Neural progenitor cell (in vitro differentiated cells): Measurements from ENCODE around the gene KCNMA1. TPM values are rescaled to one million over a fixed set of nuclear protein-coding genes. Genes with fewer than 3 reads are reported as not detected.

Source experiments
- DNase-seq: peaks from one replicate; pipeline ENCODE4 v3.0.0-alpha.2; 2016; ENCODE audit warnings: low spot score
- H2AFZ ChIP-seq: fragments of 200-600 bp; sonication (generic); replicated peaks from 2 replicates; pipeline ENCODE4 v1.6.1; 2016; ENCODE audit warnings: antibody characterized with exemption
- H3F3A ChIP-seq: fragments of 200-600 bp; sonication (generic); 2 replicates; pipeline ENCODE4 v1.6.1; 2016; ENCODE audit warnings: antibody characterized with exemption, low read depth
- H3K27ac ChIP-seq: fragments of 200-600 bp; sonication (generic); 2 replicates; pipeline ENCODE4 v1.5.1; 2016; ENCODE audit warnings: mild to moderate bottlenecking
- H3K27me3 ChIP-seq: fragments of 200-600 bp; sonication (generic); 2 replicates; pipeline ENCODE4 v1.6.1; 2016; ENCODE audit warnings: mild to moderate bottlenecking, moderate library complexity
- H3K36me3 ChIP-seq: fragments of 200-600 bp; sonication (generic); 2 replicates; pipeline ENCODE4 v1.5.1; 2016
- H3K4me1 ChIP-seq: fragments of 200-600 bp; sonication (generic); 2 replicates; pipeline ENCODE4 v1.6.1; 2016; ENCODE audit warnings: mixed run types
- H3K4me2 ChIP-seq: fragments of 200-600 bp; sonication (generic); 2 replicates; pipeline ENCODE4 v1.6.1; 2016
- H3K4me3 ChIP-seq: fragments of 200-600 bp; sonication (generic); 2 replicates; pipeline ENCODE4 v1.5.1; 2016
- H3K79me2 ChIP-seq: fragments of 200-600 bp; sonication (generic); 2 replicates; pipeline ENCODE4 v1.6.1; 2016; ENCODE audit warnings: low read depth
- H3K9ac ChIP-seq: fragments of 200-600 bp; sonication (generic); 2 replicates; pipeline ENCODE4 v1.6.1; 2016
- H3K9me3 ChIP-seq: fragments of 200-600 bp; sonication (generic); 2 replicates; pipeline ENCODE4 v1.5.1; 2016; ENCODE audit warnings: low read depth
- H4K20me1 ChIP-seq: fragments of 200-600 bp; sonication (generic); 2 replicates; pipeline ENCODE4 v1.6.1; 2016; ENCODE audit warnings: low read depth
- H3K27ac Mint-ChIP-seq: 3 replicates; pipeline ENCODE4 v1.8.0; 2021; ENCODE audit warnings: mixed read lengths
- H3K27me3 Mint-ChIP-seq: 2 replicates; pipeline ENCODE4 v1.8.0; 2022; ENCODE audit warnings: low read depth, mild to moderate bottlenecking, inconsistent platforms, moderate library complexity, mixed read lengths; ENCODE audit not compliant: insufficient read depth
- H3K36me3 Mint-ChIP-seq: 3 replicates; pipeline ENCODE4 v1.8.0; 2021; ENCODE audit warnings: mixed read lengths
- H3K4me1 Mint-ChIP-seq: 3 replicates; pipeline ENCODE4 v1.8.0; 2021; ENCODE audit warnings: mixed read lengths
- H3K4me3 Mint-ChIP-seq: 3 replicates; pipeline ENCODE4 v1.8.0; 2021; ENCODE audit warnings: mild to moderate bottlenecking, moderate library complexity, mixed read lengths
- H3K9me3 Mint-ChIP-seq: 3 replicates; pipeline ENCODE4 v1.8.0; 2020; ENCODE audit warnings: mixed read lengths
- EZH2 ChIP-seq: fragments of 200-600 bp; sonication (generic); IDR thresholded peaks from 2 replicates; pipeline ENCODE4 v1.6.1; 2017; ENCODE audit warnings: antibody characterized with exemption, mild to moderate bottlenecking, moderate library complexity
- EZH2phosphoT487 ChIP-seq: fragments of 200-600 bp; sonication (generic); IDR thresholded peaks from 2 replicates; pipeline ENCODE4 v1.6.1; 2017; ENCODE audit warnings: antibody characterized with exemption
- total RNA-seq: library from RNA; depleted of rRNA; stranded (reverse); fragments of >200 nt; gene quantifications from 2 replicates; pipeline ENCODE4 v1.2.3, GENCODE V29; 2015; ENCODE audit warnings: low replicate concordance
- TF ChIP-seq, protein P1 (sequence below): fragments of 200-600 bp; sonication (generic); IDR thresholded peaks from 2 replicates; pipeline ENCODE4 v1.5.1; 2017; ENCODE audit warnings: antibody characterized with exemption, mild to moderate bottlenecking

The KCNMA1 gene
- total RNA-seq, 1 donor from 2014 or later, result 2.4 TPM

DNA sequence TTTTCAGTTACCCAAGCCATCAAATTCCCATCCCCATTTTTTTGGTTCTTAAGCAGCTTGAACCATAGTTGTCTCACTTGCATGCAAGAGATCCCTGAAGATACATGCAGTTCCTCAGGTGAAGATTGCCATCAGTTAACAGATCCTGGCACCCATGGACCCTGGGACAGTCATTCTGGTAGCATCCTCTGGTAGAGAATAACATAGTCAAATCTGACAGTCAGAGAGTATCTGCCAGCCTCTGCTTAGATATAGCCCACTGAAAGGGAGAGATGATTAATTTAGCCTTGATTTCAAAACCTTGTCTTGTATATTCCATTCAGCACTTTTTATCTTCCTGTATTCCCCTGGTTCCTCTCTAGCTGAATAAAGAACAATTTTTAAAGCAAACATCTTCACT is 280.4 kb downstream of the KCNMA1 start:
- DNase-seq, result no peak
- Histone ChIP-seq H3K27me3 (no peaks in the 10 kb centered on the region), H3K27ac (no peak overlapping the region), H3K9ac (no peak overlapping the region), H3K4me3 (no peak overlapping the region), H3K4me1 (no peaks in the 10 kb centered on the region), H3K4me2 (no peak overlapping the region), H3K36me3 (no peaks in the 10 kb centered on the region), H4K20me1 (no peaks in the 10 kb centered on the region), H3K9me3 (no peaks in the 10 kb centered on the region), H2AFZ (no peak overlapping the region), H3F3A (no peaks in the 10 kb centered on the region), H3K79me2 (no peaks in the 10 kb centered on the region)
- Mint-ChIP-seq H3K4me1 (no peaks in the 10 kb centered on the region), H3K9me3 (no peaks in the 10 kb centered on the region), H3K4me3 (no peak overlapping the region), H3K27ac (no peak overlapping the region), H3K36me3 (no peaks in the 10 kb centered on the region), H3K27me3 (peaks cover 10% of the 10 kb centered on the region)
- TF ChIP-seq, protein P1, sequence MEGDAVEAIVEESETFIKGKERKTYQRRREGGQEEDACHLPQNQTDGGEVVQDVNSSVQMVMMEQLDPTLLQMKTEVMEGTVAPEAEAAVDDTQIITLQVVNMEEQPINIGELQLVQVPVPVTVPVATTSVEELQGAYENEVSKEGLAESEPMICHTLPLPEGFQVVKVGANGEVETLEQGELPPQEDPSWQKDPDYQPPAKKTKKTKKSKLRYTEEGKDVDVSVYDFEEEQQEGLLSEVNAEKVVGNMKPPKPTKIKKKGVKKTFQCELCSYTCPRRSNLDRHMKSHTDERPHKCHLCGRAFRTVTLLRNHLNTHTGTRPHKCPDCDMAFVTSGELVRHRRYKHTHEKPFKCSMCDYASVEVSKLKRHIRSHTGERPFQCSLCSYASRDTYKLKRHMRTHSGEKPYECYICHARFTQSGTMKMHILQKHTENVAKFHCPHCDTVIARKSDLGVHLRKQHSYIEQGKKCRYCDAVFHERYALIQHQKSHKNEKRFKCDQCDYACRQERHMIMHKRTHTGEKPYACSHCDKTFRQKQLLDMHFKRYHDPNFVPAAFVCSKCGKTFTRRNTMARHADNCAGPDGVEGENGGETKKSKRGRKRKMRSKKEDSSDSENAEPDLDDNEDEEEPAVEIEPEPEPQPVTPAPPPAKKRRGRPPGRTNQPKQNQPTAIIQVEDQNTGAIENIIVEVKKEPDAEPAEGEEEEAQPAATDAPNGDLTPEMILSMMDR, result no peak
- TF ChIP-seq EZH2 (no peak), EZH2phosphoT487 (no peak)

DNA sequence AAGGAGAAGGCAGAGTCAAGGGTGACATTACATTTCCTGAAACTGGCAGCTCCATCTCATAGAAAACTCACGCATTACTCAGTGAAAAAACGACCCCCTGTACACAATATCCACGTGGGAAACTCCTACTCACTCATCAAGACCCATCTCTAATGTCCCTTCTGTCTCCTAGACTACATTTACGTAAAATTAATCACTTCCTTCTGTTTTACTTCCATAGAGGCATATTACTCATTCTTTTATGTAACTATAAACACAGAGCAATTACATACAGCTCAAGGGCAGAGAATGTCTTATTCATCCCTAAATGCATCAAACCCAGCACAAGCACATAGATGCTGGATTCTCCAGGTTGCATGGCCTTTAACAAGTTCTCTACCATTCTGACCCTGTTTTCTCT is 281.8 kb downstream of the KCNMA1 start:
- no peak for DNase-seq
- no peak overlapping the region for H3K4me3 Mint-ChIP-seq
- TF ChIP-seq EZH2phosphoT487 (no peak), EZH2 (no peak)
- TF ChIP-seq, protein P1, result no peak
- no peaks in the 10 kb centered on the region for H3F3A ChIP-seq
- H3K9me3 Mint-ChIP-seq, result no peaks in the 10 kb centered on the region
- H3K4me1 ChIP-seq, result no peaks in the 10 kb centered on the region
- H3K79me2 ChIP-seq, result no peaks in the 10 kb centered on the region
- H3K27me3 ChIP-seq, result no peaks in the 10 kb centered on the region
- peaks cover 10% of the 10 kb centered on the region for H3K4me1 Mint-ChIP-seq
- H3K27ac Mint-ChIP-seq, result no peak overlapping the region
- no peak overlapping the region for H3K9ac ChIP-seq
- no peaks in the 10 kb centered on the region for H4K20me1 ChIP-seq
- no peaks in the 10 kb centered on the region for H3K36me3 Mint-ChIP-seq
- H3K4me3 ChIP-seq, result no peak overlapping the region
- H3K27me3 Mint-ChIP-seq, result peaks cover 8% of the 10 kb centered on the region
- H2AFZ ChIP-seq, result no peak overlapping the region
- H3K4me2 ChIP-seq, result no peak overlapping the region
- H3K9me3 ChIP-seq, result no peaks in the 10 kb centered on the region
- no peak overlapping the region for H3K27ac ChIP-seq
- no peaks in the 10 kb centered on the region for H3K36me3 ChIP-seq

DNA sequence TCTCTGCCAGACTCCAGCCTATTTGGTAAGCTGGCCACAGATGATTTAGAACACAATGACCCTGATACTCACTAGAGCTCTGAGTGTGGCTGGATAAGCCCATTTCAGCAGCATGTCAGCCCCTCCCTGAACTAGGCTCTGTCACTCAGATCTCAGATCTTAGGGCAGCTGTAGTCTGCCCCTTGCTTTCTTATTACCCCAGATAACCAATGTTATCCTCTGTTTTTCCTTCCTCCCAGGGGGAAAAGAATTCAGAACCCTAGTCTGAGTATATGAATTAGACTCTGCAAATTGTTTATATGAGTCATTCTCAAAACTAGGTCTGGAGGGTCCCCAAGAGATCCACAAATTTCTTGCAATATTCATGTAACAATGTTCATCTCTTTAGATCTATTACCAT is 286.2 kb downstream of the KCNMA1 start:
- Histone ChIP-seq H2AFZ (no peak overlapping the region), H3K4me1 (no peaks in the 10 kb centered on the region), H3K9me3 (no peaks in the 10 kb centered on the region), H3K27me3 (no peaks in the 10 kb centered on the region), H3K4me2 (no peak overlapping the region), H3K9ac (no peak overlapping the region), H3K27ac (no peak overlapping the region), H4K20me1 (no peaks in the 10 kb centered on the region), H3F3A (no peaks in the 10 kb centered on the region), H3K79me2 (no peaks in the 10 kb centered on the region), H3K36me3 (no peaks in the 10 kb centered on the region), H3K4me3 (no peak overlapping the region)
- Mint-ChIP-seq H3K27me3 (peaks cover 6% of the 10 kb centered on the region), H3K9me3 (no peaks in the 10 kb centered on the region), H3K4me3 (no peak overlapping the region), H3K27ac (no peak overlapping the region), H3K4me1 (peaks cover 13% of the 10 kb centered on the region), H3K36me3 (no peaks in the 10 kb centered on the region)
- no peak for DNase-seq
- TF ChIP-seq EZH2 (no peak), EZH2phosphoT487 (no peak)
- TF ChIP-seq, protein P1, result no peak
